Muscle of leg (tissue), 11 donors: ENCODE results near the gene HEXA. TPM values are rescaled to one million over a fixed set of nuclear protein-coding genes. Genes with fewer than 3 reads are reported as not detected.
"Not testable (repeated sequence)": the region's sequence is repeated elsewhere in the genome, so short reads cannot be mapped to it uniquely, and the experiment has no call there.

ENCODE experiments used
- DNase-seq: peaks from one replicate; pipeline ENCODE4 v3.0.0; 2013
- H3K27ac ChIP-seq: one replicate; pipeline ENCODE4 v1.5.1; 2013; ENCODE audit warnings: mild to moderate bottlenecking, low read length, control low read depth
- H3K27me3 ChIP-seq: one replicate; pipeline ENCODE4 v1.6.1; 2013; ENCODE audit warnings: low read length; ENCODE audit not compliant: control insufficient read depth, insufficient read depth
- H3K36me3 ChIP-seq: one replicate; pipeline ENCODE4 v1.6.1; 2013; ENCODE audit warnings: low read length; ENCODE audit not compliant: control insufficient read depth, insufficient read depth
- H3K4me1 ChIP-seq: one replicate; pipeline ENCODE4 v1.6.1; 2013; ENCODE audit warnings: low read length; ENCODE audit not compliant: control insufficient read depth, insufficient read depth
- H3K4me3 ChIP-seq: one replicate; pipeline ENCODE4 v1.5.1; 2013; ENCODE audit warnings: low read length, control low read depth
- H3K9me3 ChIP-seq: replicated peaks from 2 replicates; pipeline ENCODE4 v1.6.1; 2013; ENCODE audit warnings: low read depth, low read length; ENCODE audit not compliant: control insufficient read depth
- WGBS: methylation state at CpG from one replicate; pipeline ENCODE4 v1.1.5; 2013; ENCODE audit warnings: missing lambda C conversion rate; ENCODE audit not compliant: insufficient coverage; 5-methylcytosine and 5-hydroxymethylcytosine counted together
- polyA plus RNA-seq, 8 donors: library from polyadenylated mRNA; unstranded; fragments of 120-200 nt; gene quantifications; one replicate each; pipeline versions ENCODE4 v1.2.1 to v1.2.3, GENCODE V29; 2013; ENCODE audit warnings: inconsistent platforms in 1 of 8, low replicate concordance in 1 of 8; ENCODE audit not compliant: insufficient read length in 8 of 8, insufficient read depth in 1 of 8
- total RNA-seq: library from RNA; stranded (reverse); fragments of 120-200 nt; gene quantifications from one replicate; pipeline ENCODE4 v1.2.4, GENCODE V29; 2013

The HEXA gene
- total and polyA plus RNA-seq, 9 donors, result 42.6 to 59.9 (median 54.4) TPM

- Histone ChIP-seq H3K4me1 (no peaks in the 10 kb centered on the region), H3K4me3 (no peak overlapping the region), H3K27me3 (peaks cover 2% of the 10 kb centered on the region), H3K9me3 (no peaks in the 10 kb centered on the region), H3K36me3 (no peaks in the 10 kb centered on the region), H3K27ac (no peak overlapping the region)
- WGBS, result 29% methylated on average over 1 of the region's 3 CpGs
- DNase-seq, result no peak
Measured at GRCh38 chr15:72406936-72407335, 31.1 kb upstream of the HEXA start.

GRCh38 chr15:72404841-72405240 is 29.0 kb upstream of the HEXA start:
- H3K27ac ChIP-seq, result no peak overlapping the region

GRCh38 chr15:72404356-72404755 is 28.5 kb upstream of the HEXA start:
- Histone ChIP-seq H3K27ac (no peak overlapping the region), H3K4me1 (no peaks in the 10 kb centered on the region), H3K36me3 (no peaks in the 10 kb centered on the region), H3K9me3 (no peaks in the 10 kb centered on the region), H3K27me3 (peaks cover 2% of the 10 kb centered on the region), H3K4me3 (no peak overlapping the region)
- DNase-seq, result no peak
- no CpG with 5 or more reads among the region's 3 CpGs for WGBS

More at GRCh38 chr15:72404841-72405240, 29.0 kb upstream of the HEXA start:
- no peaks in the 10 kb centered on the region for H3K4me1 ChIP-seq
- peaks cover 2% of the 10 kb centered on the region for H3K27me3 ChIP-seq
- no peaks in the 10 kb centered on the region for H3K36me3 ChIP-seq
- H3K9me3 ChIP-seq, result no peaks in the 10 kb centered on the region
- no peak overlapping the region for H3K4me3 ChIP-seq
- no peak for DNase-seq

GRCh38 chr15:72402726-72403125 is 26.9 kb upstream of the HEXA start:
- Histone ChIP-seq H3K9me3 (no peaks in the 10 kb centered on the region), H3K27me3 (peaks cover 2% of the 10 kb centered on the region), H3K4me1 (no peaks in the 10 kb centered on the region), H3K36me3 (no peaks in the 10 kb centered on the region), H3K4me3 (no peak overlapping the region), H3K27ac (no peak overlapping the region)
- 57% methylated on average over 4 of the region's 5 CpGs for WGBS
- no peak for DNase-seq

GRCh38 chr15:72398648-72399047 is 22.8 kb upstream of the HEXA start:
- 84% methylated on average over 7 of the region's 7 CpGs for WGBS
- Histone ChIP-seq H3K9me3 (no peaks in the 10 kb centered on the region), H3K4me3 (no peak overlapping the region), H3K27me3 (peaks cover 2% of the 10 kb centered on the region), H3K4me1 (no peaks in the 10 kb centered on the region), H3K27ac (no peak overlapping the region), H3K36me3 (no peaks in the 10 kb centered on the region)
- DNase-seq, result no peak

- no CpG with 5 or more reads among the region's 4 CpGs for WGBS
Measured at GRCh38 chr15:72397796-72398588, 22.2 kb upstream of the HEXA start, which contains the start of gene TMEM202. TSS of gene TMEM202 (plus strand) at chr15:72398305. CDS start at chr15:72398327, 22 bp downstream.

GRCh38 chr15:72396331-72396730 is 20.5 kb upstream of the HEXA start:
- not testable (repeated sequence) for H3K9me3 ChIP-seq, DNase-seq, H3K27ac ChIP-seq, H3K4me1 ChIP-seq, H3K4me3 ChIP-seq, H3K36me3 ChIP-seq, H3K27me3 ChIP-seq
- WGBS, result no CpG with 5 or more reads among the region's 24 CpGs

More at GRCh38 chr15:72397796-72398588, 22.2 kb upstream of the HEXA start, which contains the start of gene TMEM202:
- Histone ChIP-seq H3K27ac (no peak within 1 kb of the TSS), H3K4me3 (no peak within 1 kb of the TSS), H3K27me3 (peaks cover 2% of the 10 kb centered on the region), H3K9me3 (no peaks in the 10 kb centered on the region), H3K36me3 (no peaks in the 10 kb centered on the region), H3K4me1 (no peaks in the 10 kb centered on the region)
- DNase-seq, result no peak

- no peak overlapping the region for H3K4me3 ChIP-seq
- WGBS, result no CpG with 5 or more reads among the region's 3 CpGs
- no peaks in the 10 kb centered on the region for H3K27me3 ChIP-seq
- no peak for DNase-seq
- H3K27ac ChIP-seq, result no peak overlapping the region
- H3K36me3 ChIP-seq, result no peaks in the 10 kb centered on the region
- no peaks in the 10 kb centered on the region for H3K9me3 ChIP-seq
- H3K4me1 ChIP-seq, result no peaks in the 10 kb centered on the region
Measured at GRCh38 chr15:72389231-72389630, 13.4 kb upstream of the HEXA start.

- H3K9me3 ChIP-seq, result no peaks in the 10 kb centered on the region
- no peak for DNase-seq
- no peaks in the 10 kb centered on the region for H3K36me3 ChIP-seq
- no peaks in the 10 kb centered on the region for H3K4me1 ChIP-seq
- no peak overlapping the region for H3K27ac ChIP-seq
- no peaks in the 10 kb centered on the region for H3K27me3 ChIP-seq
- no peak overlapping the region for H3K4me3 ChIP-seq
Measured at GRCh38 chr15:72387741-72388140, 11.9 kb upstream of the HEXA start.

GRCh38 chr15:72382146-72382545 is 6.3 kb upstream of the HEXA start:
- Histone ChIP-seq H3K27me3 (no peaks in the 10 kb centered on the region), H3K36me3 (no peaks in the 10 kb centered on the region), H3K27ac (no peak overlapping the region), H3K4me1 (no peaks in the 10 kb centered on the region), H3K9me3 (no peaks in the 10 kb centered on the region), H3K4me3 (no peak overlapping the region)
- DNase-seq, result no peak
- 71% methylated on average over 1 of the region's 2 CpGs for WGBS
